Hindlimb muscle (tissue), 1 donor: ENCODE measurements around the gene MTR. TPM values are rescaled to one million over a fixed set of nuclear protein-coding genes. Genes with fewer than 3 reads are reported as not detected.
"Not testable (repeated sequence)": the region's sequence is repeated elsewhere in the genome, so short reads cannot be mapped to it uniquely, and the experiment has no call there.

Source experiments
- DNase-seq: peaks from one replicate; pipeline ENCODE4 v3.0.0-alpha.2; 2013
- polyA plus RNA-seq: library from polyadenylated mRNA; unstranded; fragments of 120-200 nt; gene quantifications from one replicate; pipeline ENCODE4 v1.2.1, GENCODE V29; 2013; ENCODE audit not compliant: insufficient read length

Gene MTR
- polyA plus RNA-seq, 1 donor: 17.5 TPM

- DNase-seq: no peak
Measured at GRCh38 chr1:236908669-236909068, 113.6 kb downstream of the MTR start.

DNA sequence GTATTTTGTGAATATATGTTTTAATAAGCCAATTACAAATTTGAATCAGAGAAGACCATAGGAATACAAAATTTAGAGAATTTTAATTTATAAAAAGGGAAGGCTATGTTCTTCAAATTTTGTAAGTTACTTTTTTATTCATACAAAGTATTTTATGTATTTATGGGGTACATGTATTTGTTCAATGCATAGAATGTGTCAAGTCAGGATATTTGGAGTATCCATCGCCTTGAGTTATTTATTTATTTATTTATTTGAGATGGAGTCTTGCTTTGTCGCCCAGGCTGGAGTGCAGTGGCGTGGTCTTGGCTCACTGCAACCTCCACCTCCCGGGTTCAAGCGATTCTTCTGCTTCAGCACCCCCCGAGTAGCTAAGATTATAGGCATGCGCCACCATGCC is 116.0 kb downstream of the MTR start:
- not testable (repeated sequence) for DNase-seq

DNA sequence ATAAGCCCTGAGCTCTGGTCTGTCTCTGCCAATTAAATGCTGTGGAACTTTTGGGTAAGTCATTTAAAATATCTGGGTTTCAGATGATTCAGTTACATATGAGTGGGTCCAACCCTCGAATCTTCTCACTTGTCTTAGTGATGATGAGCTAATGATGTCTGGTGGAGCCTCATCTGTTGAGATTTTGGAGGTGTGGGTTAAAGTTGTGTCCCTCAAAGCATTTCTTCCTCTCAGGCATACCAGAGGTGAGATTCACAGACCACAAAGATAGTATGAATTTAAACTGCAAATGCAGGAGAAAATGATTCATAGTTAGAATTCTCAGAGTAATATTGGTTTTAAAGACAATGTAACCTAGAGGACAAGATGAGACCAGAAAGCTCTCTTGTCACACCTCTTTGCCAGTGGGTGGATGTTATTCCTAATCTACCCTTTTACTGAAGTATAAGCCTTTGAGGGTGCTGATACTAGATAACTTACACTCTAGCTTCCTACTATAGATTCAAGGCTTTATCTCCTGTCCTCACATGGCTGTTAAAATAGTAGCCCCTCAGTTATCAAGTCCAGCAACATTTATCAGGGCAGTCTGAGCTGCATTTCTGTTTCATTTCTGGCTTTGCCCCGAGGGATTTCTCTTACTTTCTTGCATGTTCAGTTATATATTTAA is 118.4 kb downstream of the MTR start:
- DNase-seq: no peak

GRCh38 chr1:236914375-236914774 is 119.3 kb downstream of the MTR start:
- DNase-seq: no peak

GRCh38 chr1:236916131-236916800 is 121.2 kb downstream of the MTR start:
- DNase-seq: no peak

DNA sequence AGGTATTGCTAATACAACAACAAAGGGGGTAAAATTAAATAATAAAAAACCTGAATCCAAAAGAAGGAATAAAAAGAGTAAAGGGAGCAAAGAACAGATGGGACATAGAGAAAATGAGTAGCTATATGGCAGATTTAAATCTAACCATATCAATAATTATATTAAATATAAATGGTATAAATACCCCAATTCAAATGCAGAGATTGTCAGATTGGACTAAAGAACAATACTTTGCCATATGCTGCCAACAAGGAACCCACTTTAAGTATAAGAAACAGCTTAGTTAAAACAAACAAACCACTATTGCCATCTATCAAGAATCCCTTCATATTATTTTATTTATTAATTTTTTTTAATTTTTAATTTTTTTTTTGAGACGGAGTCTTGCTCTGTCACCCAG is 122.4 kb downstream of the MTR start:
- no peak for DNase-seq

- no peak for DNase-seq
Measured at GRCh38 chr1:236920286-236920894, 125.3 kb downstream of the MTR start.

GRCh38 chr1:236921610-236922009 is 126.5 kb downstream of the MTR start:
- no peak for DNase-seq

- DNase-seq: no peak
Measured at GRCh38 chr1:236922190-236922589, 127.1 kb downstream of the MTR start.

DNA sequence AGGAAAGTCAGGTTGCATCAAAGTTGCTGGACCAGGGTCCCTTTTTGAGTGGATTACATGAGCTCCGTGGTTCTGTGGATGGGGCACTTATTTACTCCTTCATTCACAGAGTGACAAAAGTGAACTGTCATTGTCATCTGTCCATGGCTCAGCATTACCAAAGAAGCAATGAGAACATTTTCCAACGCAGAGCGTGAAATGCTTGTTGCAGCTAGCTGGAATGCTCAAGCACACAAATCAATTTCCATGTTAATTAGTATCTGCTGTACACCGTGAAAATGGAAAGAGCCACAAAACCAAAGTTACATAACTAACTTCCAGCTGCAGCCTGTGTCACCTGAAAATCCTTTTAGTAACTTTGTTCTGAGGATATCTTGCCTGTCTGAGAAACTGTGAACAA is 130.3 kb downstream of the MTR start:
- no peak for DNase-seq

DNA sequence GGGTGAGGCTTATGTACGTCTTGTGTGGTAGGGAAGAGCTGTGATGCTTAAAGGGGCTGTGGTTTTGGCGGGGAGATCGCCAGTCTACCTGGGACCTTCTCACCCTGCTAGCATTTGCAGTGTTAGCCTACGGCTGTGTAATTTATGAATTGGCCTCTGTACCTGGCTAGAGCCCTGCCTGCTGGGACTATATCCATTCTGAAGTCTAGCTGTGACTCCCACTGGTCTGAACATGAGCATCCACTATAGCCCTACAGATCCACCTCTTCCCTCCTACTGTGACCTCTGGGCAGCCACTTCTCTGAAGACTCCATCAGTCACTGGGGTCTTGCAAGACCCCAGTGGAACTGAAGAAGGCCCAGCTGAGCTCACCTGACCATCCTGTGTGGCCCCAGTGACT is 135.4 kb downstream of the MTR start:
- DNase-seq: no peak

DNA sequence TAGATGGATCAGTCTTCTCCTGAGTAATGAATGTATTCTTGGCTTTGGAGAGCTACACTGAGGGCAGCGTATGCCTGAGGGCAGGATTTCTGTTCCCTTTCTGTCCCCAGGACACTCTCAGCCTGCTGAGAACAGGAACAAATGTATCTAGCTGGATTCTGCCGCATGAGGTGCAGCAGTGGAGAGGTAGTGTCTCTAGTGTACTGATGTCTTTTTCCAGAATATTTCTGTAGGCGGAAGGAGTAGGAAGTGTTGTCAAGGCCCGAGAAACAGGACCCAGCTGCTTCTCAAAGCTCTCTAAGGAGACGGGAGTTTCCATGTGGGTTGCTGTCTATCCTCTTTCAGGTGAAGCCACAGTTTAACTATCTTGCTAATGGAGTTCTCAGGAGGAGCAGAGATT is 143.7 kb downstream of the MTR start:
- DNase-seq: no peak

DNA sequence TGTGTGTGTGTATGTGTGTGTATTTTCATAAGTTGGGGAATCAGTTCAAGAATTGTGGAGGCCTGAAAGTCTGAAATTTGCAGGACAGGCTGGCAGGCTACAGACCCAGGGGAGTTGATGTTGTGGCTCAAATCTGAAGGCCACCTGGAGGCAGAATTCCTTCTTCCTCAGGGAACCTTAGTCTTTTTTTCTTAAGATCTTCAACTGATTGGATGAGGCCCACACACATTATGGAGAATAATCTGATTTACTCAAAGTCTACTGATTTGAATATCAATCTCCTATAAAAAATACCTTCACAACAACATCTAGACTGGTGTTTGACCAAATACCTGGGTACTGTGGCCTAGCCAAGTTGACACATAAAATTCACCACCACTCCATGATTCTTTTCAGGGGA is 147.3 kb downstream of the MTR start:
- DNase-seq: no peak

DNA sequence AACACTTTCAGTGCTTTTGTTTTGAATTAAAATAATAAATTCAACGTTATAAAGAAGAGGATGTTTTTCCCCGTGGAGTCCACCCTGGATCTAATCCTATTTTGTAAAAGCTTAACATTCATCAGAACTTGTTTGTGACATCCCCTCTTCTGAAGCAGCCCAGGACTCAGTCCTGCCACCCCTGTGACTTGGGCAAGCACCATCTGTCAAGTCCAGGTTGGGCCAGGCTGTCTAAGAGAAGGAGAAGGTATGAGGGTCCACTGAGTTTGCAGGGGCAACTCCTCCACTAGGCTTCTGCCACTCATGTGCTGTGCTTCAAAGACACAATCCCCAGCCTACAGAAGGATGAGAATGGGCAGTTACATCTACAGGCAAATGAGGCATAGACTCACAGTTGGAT is 149.5 kb downstream of the MTR start:
- DNase-seq: no peak

DNA sequence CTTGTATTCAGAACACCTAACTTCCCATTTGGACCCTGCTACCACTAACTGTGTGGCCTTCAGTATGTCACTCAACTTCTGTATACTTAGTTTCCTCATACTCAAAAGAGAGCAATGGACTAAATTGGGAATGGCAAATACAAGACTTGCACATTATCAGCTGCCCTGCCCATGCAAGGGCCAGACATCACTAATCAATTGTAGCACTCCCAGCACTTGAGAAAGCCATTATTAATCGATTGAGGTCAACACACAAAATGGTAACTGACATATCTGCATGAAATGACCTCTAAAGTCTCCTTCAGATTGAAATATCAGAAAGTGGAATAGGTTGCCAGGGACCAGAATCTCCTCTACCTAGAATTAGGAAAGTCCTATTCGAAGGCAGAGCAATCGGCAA is 149.9 kb downstream of the MTR start:
- no peak for DNase-seq

- DNase-seq: no peak
Measured at GRCh38 chr1:236947794-236948193, 152.7 kb downstream of the MTR start.

- DNase-seq: no peak
Measured at GRCh38 chr1:236948381-236948780, 153.3 kb downstream of the MTR start.

DNA sequence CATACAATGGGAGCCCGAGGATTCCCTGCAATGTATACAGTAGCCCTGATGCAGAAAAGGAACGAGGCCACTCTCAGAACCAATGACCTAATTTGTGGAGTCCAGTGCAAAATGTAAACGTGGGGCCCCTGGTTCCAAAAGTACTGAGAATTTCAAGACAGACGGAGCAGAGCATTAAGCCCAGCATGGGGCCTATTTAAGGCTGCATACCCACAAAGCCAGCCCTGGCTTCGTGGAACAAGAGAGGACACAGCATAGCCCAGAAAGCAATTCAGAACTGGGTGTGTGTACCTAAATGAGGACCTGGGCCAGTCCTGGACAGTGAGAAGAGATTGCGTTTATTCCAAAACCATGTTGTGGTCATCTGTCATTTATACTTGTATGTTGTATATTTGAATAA is 153.9 kb downstream of the MTR start:
- DNase-seq: no peak

DNA sequence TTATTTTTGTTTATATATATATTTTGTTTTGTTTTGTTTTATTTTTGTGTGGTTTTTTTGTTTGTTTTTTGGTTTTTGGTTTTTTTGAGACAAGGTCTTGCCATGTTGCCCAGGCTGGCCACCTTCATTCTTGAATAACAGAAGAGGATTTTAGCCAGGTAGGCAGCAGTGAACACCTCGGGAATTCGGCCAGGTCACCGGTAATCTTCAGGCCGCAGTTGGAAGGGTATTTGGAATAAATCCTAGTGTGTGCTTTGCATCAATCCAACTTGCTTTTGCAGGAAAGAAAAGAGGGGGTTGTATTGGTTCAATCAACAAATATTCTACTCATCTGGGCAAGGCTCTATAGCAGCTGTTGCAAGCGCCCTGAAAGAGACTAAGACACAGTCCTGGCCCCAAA is 155.3 kb downstream of the MTR start:
- no peak for DNase-seq

GRCh38 chr1:236951672-236952071 is 156.6 kb downstream of the MTR start:
- DNase-seq: no peak

GRCh38 chr1:236952246-236953003 is 157.3 kb downstream of the MTR start:
- no peak for DNase-seq

- no peak for DNase-seq
Measured at GRCh38 chr1:236953151-236953700, 158.1 kb downstream of the MTR start.
